ENCODE data around the gene TEX53.
A peak's percentile ranks its signal among the peaks of the same experiment; 100 is the strongest.

TEX53 gene

DNA sequence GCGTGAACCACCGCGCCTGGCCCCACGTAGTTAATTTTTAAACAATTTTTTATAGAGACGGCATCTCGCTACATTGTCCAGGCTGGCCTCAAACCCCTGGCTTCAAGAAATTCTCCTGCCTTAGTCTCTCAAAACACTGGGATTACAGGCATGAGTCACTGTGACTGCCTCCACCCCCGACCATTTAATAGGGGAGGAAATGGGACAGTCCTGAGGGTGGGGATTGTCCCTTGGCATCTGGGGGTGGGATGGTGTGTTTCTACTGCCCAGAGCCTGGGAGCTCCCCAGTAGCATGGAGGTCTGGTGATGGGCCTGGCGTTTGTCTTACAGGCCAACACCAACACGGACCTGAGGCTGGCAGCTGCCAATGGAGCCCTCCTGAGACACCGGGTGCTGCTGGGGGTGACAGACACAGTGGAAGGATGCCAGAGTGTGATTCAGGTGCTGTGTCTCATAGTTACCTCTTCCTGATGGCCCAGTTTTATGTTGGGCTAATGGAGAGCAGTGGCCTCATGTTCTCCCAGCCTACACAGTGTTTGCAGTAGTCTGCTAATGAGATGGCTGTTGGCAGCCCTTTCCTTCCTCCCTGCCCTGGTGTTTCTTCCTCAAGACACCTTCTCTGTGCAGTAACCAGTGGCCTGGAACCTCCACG lies 24.0 kb downstream of the TEX53 start:
- no peak for DNase-seq

DNA sequence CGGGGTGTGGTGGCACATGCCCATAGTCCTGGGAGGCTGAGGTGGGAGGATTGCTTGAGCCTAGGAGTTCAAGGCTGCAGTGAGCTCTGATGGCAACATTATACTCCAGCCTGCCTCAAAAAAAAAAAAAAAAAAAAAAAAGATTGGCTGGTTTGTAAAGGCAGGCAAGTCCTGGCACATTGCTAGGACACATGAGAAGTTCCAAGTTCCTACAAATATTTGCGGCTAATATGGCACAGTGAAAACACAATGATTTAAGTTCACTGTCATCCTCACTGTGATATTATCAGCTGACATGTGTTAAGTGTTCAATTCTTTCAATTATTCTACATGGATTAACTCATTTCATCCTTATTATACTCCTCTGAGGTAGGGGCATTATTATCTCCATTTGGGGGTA lies 26.4 kb downstream of the TEX53 start:
- DNase-seq: no peak

DNA sequence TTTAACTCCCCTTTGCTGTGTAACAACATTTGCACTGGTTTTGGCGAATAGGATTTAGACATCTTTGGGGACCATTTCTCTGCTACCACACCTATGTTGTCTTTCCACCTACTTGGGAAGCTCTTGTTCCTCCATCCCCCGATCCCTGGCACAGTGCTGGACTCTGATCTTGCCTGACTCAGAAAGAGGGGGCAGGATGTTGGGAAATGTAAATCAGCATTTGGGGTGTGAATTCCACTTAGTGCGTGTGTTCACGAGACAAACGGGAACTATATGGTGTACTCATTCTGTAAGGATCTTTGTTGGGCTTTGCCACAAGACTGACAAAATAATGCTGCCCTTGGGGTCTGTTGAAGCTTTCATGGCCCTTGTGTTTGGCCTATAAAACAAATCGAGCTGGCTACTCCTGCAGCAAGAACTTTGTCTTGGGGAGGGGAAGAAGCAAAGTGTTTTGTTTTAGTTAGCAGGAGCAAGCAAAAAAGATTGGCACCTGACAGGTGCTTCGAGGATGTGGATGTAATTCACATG lies 28.0 kb downstream of the TEX53 start:
- no peak for DNase-seq

DNA sequence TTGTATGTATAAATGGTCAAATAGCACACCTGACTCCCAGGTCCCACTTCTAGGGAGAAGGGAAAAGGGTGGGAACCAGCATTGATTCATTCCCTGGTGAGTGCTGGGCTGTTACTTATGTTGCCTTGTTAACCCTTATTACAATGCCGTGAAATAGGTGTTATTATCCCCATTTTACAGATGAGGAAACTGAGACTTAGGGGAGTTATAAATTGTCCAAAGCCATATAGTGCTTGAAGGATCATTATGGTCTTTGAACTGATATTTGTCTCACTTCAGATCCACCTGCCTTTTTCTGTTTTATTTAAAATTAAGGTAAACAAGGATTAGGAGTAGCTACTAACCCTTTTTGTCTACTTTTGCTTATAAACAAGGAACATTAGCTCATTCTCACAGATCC lies 30.1 kb downstream of the TEX53 start:
- no peak for DNase-seq

DNA sequence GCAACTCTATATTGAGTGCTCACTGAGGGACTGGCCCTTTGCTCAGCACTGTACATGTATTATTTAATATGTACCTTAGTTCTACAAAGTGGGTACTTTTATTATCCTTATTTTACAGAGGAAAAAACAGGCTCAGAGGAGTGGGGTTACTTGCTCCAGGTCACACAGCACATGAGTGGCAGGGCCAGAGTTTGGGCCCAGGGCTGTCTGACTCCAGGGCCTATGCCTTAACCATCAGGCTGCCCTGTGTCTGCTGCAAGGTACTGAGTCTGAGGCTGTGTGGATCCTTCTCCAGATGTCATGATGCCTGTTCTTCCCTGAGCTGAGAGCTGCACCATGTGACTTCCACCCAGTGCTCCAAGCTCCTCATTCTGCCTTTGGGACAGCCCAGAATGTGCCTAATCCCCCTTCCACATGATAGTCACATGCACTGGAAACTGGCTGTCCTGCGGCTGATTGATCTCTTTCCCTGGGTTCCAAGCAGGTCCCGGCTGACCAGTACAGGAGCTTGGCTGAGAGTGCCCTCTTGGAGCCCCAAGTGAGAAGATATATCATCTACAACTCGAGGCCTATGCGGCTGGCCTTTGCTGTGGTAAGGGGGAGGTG lies 31.1 kb downstream of the TEX53 start:
- DNase-seq: no peak

DNA sequence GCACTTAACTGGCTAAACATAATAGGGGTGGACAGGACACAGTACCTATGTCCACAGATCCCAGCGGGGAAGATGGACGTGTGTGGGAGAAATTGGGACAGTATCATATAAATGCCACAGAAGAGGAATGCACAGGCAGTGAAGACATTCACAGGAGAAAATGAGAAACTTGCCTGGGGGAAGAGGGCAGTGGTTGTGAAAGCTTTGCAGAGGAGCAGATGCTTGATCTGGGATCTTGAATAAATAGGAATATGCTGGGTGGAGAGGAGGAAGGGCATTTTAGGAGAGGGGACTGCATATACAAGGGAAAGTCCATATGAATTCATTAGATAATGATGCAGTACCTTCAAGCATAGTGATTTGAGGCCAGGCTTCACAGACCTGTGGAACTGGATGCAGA lies 32.9 kb downstream of the TEX53 start:
- no peak for DNase-seq

DNA sequence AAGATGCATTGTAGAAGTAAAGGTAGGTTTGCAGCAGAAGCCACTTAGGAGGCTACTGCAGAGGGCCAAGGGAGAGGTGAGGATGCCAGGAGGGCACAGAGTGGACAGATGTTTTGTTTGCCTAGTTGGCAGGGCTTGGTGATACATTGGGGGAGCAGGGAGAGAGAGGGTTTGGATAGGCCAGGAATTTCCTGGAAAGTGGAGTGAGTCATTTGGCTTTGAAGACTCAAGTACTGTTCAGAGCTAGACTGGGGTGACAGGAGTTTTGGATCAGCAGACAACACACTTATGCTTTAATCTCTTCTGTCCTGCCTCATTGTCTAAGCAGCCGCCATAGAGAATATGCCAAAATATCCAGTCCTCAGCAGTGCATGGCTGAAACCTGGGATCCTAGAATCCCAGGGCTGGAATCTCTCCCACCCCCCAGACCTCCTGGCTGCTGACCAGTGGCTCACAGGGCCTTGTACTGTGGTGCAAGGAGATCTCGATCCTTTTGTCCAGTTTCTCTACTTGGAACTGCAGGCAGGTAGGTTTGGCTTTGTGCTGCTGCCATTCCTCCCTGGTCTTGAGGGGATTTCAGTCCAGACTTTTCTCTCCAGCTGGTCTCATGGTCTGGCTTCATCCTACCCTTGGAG lies 35.5 kb downstream of the TEX53 start:
- no peak for DNase-seq

DNA sequence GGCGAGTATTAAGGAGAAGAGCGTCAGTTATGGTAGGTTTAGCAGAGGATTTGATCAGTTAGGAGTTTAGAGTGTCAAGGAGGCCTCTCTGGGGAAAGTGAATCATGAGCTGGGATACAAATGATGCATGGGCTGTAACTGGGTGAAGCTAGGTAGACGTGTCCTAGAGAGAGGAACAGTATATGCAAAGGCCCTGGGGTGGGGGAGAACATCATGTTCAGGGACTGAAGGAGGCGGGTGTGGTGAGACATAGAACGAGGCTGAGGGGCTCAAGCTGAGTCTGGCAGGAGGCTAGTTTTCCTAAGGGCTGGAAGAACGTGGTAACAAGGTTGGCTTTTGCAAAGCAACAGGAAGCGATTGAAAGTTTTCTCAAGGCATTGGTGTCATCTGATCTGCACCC lies 36.0 kb downstream of the TEX53 start:
- no peak for DNase-seq

DNA sequence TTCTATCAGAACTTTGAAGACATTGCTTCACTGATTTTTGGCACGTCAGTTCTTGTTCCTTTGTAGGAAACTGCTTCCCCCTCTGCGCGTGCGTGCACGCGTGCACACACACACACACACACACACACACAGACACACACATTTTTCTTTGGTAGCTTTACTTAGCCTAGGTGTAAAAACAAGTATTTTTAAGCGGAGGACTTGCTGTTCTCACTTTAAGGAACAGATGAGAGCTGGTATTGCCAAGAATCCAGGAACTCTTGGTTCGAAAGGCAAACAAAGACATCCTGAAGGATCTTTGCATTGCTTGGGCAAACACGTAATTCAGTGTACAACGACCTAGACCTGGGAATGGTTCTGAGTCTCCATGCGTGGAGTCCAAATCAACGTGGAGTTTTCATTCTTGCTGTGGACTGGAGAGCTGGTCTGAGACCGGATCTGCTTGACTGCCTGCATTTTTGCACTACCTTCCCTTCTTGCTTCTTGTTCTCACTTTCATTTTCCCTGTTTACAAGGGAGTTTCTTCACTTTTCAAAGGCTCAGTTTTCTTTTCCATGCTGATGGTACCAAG lies 38.3 kb downstream of the TEX53 start:
- peak; percentile 23 for DNase-seq

DNA sequence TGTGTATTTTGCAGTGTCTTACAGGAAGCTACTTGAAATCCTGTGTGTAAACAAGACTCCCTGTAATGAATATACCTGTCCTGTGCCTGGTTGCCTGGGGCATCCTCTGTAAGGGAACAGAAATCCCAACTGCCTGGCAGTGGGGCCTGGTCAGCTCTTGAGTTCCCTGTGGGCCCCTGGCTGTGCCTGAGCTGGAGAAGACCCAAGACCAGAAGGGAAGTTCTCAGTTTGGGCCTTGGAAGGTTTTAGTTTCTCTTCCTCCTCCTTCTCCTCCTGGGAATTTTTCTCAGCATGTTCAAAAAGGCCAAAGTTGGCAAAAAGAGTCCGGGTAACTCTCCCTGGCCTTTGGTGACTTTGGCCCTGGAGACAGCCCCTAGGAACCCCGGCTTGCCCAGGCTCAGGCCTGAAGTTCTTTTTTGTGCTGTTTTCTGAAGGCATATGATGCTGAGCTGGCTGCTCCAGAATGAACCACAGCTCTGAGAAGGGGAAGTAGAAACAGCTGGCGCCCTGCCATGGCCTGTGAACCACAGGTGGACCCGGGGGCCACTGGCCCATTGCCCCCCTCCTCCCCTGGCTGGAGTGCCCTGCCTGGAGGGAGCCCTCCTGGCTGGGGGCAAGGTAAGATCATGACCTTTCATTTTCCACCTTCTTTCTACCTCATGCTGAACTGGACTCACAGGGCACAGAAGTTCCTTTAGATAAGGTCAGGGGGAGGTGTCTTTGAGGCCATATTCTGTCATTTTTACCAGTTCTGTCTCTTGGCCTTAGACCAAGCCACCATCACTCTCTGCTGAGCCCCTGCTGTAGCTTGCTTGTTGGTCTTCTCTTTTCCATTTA lies 40.7 kb downstream of the TEX53 start:
- peak; percentile 22 for DNase-seq

DNA sequence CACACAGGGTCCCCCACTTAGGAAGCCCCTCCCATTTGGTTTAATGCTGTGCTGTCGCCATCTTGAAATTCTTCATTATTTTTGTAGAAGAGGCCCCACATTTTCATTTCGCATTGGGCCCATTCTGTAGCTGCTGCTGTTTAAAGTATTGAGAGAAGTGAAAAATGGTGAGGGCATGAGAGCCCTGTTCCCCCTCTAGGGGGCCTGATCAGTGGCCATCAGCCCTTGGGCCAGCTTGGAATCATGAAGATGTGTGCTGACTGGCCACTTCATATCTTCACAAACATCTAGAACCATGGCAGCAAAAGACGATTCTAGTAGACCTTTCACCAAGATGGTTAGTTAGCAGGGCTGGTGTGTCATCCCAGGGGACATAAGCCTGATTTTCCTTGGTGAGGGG lies 43.2 kb downstream of the TEX53 start:
- no peak for DNase-seq

DNA sequence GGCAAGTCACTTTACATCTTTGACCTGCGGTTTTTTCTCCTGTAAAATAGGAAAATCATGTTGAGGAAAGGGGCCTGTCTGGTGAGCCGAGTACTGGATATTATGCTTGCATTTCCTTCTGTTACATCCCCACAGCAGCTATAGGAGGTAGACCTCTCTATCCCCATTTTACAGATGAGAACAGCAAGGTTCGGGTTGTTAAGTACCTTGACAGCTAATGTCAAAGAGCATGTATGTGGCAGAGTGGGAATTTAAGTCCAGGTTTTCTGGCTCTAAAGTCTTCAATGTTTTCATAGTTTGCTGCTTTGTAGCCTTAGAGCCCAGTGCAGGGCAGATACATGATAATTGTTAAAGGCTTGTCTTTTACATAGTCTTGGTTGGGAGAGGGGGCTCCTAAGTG lies 43.7 kb downstream of the TEX53 start:
- DNase-seq: no peak

DNA sequence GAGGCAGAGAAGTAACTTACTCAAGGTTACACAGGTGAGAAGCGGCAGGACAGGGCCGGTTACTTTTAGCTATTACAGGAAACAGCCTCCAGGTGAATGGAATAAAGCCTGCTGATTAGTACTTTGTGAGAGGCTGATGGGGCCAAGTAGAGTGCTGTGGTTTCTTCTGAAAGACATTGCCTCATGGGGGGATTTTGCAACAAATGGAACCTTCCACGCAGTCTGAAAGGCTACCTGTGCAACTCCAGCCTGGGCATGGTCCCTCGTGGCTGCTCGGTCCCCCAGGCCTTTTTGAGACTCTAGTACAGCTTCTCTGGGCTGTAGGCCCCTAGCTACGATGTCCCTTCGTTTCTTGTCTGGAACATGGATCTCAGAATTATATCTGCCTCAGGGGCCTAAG lies 44.5 kb downstream of the TEX53 start:
- DNase-seq: no peak

DNA sequence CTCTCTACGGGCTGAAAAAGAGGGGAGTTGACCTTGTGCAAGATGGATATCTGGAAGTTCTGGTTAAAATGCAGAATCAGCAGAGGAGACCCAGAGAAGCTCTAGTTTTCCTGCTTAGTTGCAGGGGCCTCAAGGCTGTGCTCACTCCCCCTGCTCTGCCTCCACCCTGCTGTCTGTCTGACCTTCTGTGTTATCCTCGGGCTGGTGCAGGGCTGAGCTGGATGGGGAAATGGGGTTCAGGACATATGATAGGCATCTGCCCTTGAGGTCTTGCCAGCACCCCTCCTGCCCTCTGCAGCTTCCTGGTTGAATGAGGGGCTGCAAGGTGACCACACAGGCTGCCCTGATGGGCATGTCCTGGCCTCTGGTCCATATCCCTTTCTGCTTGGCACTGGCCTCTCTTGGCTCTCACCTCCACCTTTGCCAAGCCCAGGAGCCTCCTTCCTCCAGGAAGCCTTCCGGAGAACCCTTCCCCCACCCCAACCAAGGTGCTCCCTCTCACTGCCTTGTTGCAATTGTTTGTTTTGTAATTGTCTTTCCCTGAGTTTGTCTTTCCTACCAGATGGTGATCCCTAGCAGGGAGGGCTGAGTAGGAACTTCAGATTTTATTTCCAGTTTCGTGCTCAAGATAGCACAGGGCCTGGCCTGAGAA lies 45.2 kb downstream of the TEX53 start:
- DNase-seq: no peak

DNA sequence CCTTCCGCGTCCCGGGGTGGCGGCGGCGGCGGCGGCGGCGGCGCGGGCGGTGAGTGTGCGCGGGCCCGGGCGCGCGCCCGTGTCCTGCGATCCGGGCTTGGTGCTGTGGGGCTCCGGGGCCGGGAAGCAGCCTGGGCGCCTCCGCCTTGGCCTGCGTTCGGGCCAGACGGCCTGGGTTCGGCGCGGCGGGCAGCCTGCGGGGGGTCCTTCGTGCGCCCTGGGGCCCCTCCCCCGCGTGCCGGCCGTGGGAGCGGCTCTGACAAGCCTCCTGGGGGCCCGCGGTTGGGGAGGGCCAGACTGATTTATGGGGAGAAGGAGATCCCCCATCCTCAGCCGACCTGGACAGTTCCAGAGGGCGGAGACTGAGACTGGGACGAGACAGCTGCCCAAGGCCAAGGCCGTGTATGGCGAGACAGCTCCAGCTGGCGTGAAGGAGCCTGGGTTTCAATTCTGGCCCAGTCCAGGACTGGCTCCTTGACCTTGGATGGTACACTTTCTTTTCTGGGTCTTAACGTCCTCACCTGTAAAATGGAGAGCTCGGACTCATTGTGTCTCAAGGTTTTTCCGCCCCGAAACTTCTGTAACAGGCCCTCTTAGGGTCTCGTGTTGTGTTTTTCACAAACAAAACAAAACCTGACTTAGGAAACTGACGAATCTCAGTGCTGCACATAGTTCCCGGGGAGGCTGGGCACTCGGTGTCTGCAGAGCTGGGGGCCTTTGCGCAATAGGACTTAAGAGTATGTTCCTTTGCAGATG lies 45.9 kb downstream of the TEX53 start:
- DNase-seq: no peak

DNA sequence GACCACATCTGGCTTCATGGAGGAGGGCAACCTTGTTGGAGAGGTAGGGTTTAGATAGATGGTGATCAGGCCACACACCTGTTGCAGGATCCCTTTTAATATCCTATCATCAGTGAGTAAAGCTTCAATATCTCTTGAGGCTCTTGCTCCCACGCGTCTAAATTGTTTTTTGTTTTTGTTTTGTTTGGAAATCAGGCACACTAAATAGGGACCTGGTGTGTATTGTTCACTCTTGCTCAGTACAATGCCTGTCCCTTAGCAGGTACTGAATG lies 49.1 kb downstream of the TEX53 start:
- no peak for DNase-seq

DNA sequence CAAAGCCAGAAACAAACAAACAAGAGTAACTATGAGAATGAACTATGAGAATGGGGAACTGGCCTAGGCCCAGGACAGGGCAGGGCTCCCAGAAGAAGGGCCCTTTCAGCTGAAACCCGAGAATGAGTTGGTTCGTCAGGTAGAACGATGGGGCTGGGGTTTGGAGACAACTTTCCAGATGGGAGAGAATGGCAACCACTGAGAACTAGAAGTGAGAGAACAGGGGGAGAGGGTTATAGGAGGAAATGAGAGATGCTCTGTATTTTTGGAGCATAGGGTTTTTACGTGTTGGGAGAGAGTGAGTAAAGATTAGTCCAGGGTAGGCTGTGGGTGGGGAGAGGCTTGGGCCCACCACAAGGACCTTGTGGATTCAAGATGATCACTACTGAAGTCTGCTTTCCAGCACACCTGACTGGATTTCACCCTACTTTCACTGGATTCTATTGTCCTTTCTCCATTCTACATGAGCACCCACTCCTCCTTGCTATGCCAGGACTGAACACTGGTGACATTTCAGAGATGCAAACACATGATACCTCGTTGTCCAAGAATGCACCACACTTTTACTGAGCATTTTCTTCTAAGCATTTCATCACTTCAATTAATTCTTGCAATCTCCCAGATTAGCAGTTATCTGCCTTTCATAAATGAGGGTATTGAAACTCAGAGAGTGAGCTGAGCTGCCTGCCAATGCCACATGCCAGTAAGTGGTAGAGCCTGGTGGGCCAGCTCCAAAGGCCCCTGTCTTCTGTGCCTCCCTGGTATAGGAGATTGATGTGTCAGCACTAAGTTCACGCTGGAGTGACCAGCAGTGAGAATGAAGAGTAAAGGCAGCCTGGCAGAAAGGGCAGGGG lies 49.7 kb downstream of the TEX53 start:
- no peak for DNase-seq

DNA sequence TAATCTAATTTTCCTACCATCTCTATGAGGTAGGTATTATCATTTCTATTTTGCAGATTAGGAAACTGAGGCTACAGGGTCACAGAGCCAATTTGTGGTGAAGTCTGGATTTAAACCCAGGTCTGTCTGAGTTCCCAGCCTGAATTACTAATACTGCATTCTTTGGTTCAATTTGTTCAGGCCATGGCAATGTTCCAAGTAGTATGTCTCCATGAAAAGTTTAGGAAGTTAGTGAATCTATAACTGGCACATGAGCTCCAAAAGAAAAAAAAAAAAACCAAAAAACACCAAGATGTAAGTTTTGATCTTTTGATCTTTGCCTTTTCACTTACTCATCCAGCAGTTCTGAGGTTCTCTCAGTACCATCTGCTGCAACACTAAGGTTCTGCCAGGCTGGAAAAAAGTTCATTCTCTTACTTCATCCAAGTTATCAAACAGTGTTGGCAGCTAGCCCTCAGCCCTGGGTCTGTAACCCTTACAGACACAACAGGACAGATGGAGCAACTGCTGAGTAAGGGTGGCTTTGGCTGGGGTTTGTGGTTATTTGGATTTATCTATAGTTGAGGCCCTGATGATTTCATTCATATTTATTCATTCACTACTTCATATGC lies 50.9 kb downstream of the TEX53 start:
- no peak for DNase-seq
